GM23338 (cell line): ENCODE data around the gene LTBP3. TPM values are rescaled to one million over a fixed set of nuclear protein-coding genes. Genes with fewer than 3 reads are reported as not detected.

ENCODE experiments used
- ATAC-seq: fragments of 200-7000 bp; cut with Tn5 transposase; 3 replicates; pipeline ENCODE4 v1.9.1; 2020
- DNase-seq: peaks from one replicate; pipeline ENCODE4 v3.0.0-alpha.2; 2015; ENCODE audit warnings: low spot score
- H2AFZ ChIP-seq: fragments of 200-600 bp; sonication (generic); 2 replicates; pipeline ENCODE4 v1.8.0; 2016; ENCODE audit warnings: antibody characterized with exemption, mild to moderate bottlenecking, moderate library complexity
- H3F3A ChIP-seq: fragments of 200-600 bp; sonication (generic); replicated peaks from 2 replicates; pipeline ENCODE4 v1.8.0; 2017; ENCODE audit warnings: antibody characterized with exemption, mixed run types, low read depth
- H3K27ac ChIP-seq: fragments of 200-600 bp; sonication (generic); 2 replicates; pipeline ENCODE4 v1.6.1; 2016; ENCODE audit warnings: low read depth
- H3K27me3 ChIP-seq: fragments of 200-600 bp; sonication (generic); 2 replicates; pipeline ENCODE4 v1.8.0; 2016; ENCODE audit warnings: mild to moderate bottlenecking, mixed run types, moderate library complexity; ENCODE audit not compliant: insufficient read depth
- H3K36me3 ChIP-seq: fragments of 200-600 bp; sonication (generic); 2 replicates; pipeline ENCODE4 v1.8.0; 2016; ENCODE audit warnings: mild to moderate bottlenecking; ENCODE audit not compliant: insufficient read depth
- H3K4me1 ChIP-seq: fragments of 200-600 bp; sonication (generic); 2 replicates; pipeline ENCODE4 v1.8.0; 2016; ENCODE audit warnings: mild to moderate bottlenecking, moderate library complexity; ENCODE audit not compliant: insufficient read depth
- H3K4me2 ChIP-seq: fragments of 200-600 bp; sonication (generic); 2 replicates; pipeline ENCODE4 v1.7.1; 2017; ENCODE audit warnings: mixed run types
- H3K4me3 ChIP-seq: fragments of 200-600 bp; sonication (generic); 2 replicates; pipeline ENCODE4 v1.6.1; 2016; ENCODE audit warnings: mixed run types
- H3K79me2 ChIP-seq: fragments of 200-600 bp; sonication (generic); replicated peaks from 2 replicates; pipeline ENCODE4 v1.8.0; 2017; ENCODE audit warnings: mild to moderate bottlenecking; ENCODE audit not compliant: insufficient read depth
- H3K9me2 ChIP-seq: fragments of 200-600 bp; sonication (generic); 2 replicates; pipeline ENCODE4 v1.8.0; 2017; ENCODE audit not compliant: insufficient read depth
- H4K20me1 ChIP-seq: fragments of 200-600 bp; sonication (generic); replicated peaks from 2 replicates; pipeline ENCODE4 v1.8.0; 2017; ENCODE audit warnings: mild to moderate bottlenecking; ENCODE audit not compliant: insufficient read depth
- H3K27ac Mint-ChIP-seq: 2 replicates; pipeline ENCODE4 v1.8.0; 2020; ENCODE audit warnings: inconsistent platforms, mild to moderate bottlenecking, moderate library complexity, mixed read lengths
- H3K27me3 Mint-ChIP-seq: 3 replicates; pipeline ENCODE4 v1.8.0; 2022; ENCODE audit warnings: low read depth, mild to moderate bottlenecking, moderate library complexity, mixed read lengths, inconsistent platforms; ENCODE audit not compliant: insufficient read depth, poor library complexity
- H3K36me3 Mint-ChIP-seq: 3 replicates; pipeline ENCODE4 v1.8.0; 2021; ENCODE audit warnings: low read depth, mild to moderate bottlenecking, inconsistent platforms, moderate library complexity, mixed read lengths
- H3K4me1 Mint-ChIP-seq: 3 replicates; pipeline ENCODE4 v1.8.0; 2020; ENCODE audit warnings: mild to moderate bottlenecking, inconsistent platforms, mixed read lengths
- H3K4me3 Mint-ChIP-seq: 3 replicates; pipeline ENCODE4 v1.8.0; 2021; ENCODE audit warnings: moderate library complexity, mild to moderate bottlenecking, inconsistent platforms, mixed read lengths
- H3K9me3 Mint-ChIP-seq: 3 replicates; pipeline ENCODE4 v1.8.0; 2020; ENCODE audit warnings: moderate library complexity, mild to moderate bottlenecking, inconsistent platforms, mixed read lengths
- CREB1 ChIP-seq: fragments of 250-450 bp; sonication (Bioruptor Pico); IDR thresholded peaks from 2 replicates; pipeline ENCODE4 v1.5.0; 2020; ENCODE audit warnings: low read depth, mild to moderate bottlenecking, moderate library complexity
- CTCF ChIP-seq, 2 experiments: fragments of 200-600 bp in 1 of 2; sonication (generic) in 1 of 2; conservative IDR thresholded peaks; 2 replicates each; pipeline versions ENCODE4 v1.5.1 to v1.6.1; 2016 to 2017; ENCODE audit warnings: antibody characterized with exemption in 2 of 2, low read depth in 2 of 2, mild to moderate bottlenecking in 2 of 2, moderate library complexity in 1 of 2
- ETS1 ChIP-seq: IDR thresholded peaks from 2 replicates; pipeline ENCODE4 v1.6.1; 2016; ENCODE audit warnings: antibody characterized with exemption
- EZH2 ChIP-seq: fragments of 200-600 bp; sonication (generic); IDR thresholded peaks from one replicate; pipeline ENCODE4 v1.8.0; 2017; ENCODE audit warnings: antibody characterized with exemption, mild to moderate bottlenecking, low read depth; ENCODE audit not compliant: unreplicated experiment
- NANOG ChIP-seq: IDR thresholded peaks from 2 replicates; pipeline ENCODE4 v1.6.1; 2016; ENCODE audit warnings: antibody characterized with exemption, borderline replicate concordance
- POLR2AphosphoS5 ChIP-seq: IDR thresholded peaks from 2 replicates; pipeline ENCODE4 v1.6.1; 2016; ENCODE audit warnings: antibody characterized with exemption, low read depth
- REST ChIP-seq: IDR thresholded peaks from one replicate; pipeline ENCODE4 v1.6.1; 2018; ENCODE audit warnings: antibody characterized with exemption; ENCODE audit not compliant: unreplicated experiment
- ZNF114 ChIP-seq: fragments of 250-450 bp; sonication (Bioruptor Pico); IDR thresholded peaks from 2 replicates; pipeline ENCODE4 v1.5.0; 2020; ENCODE audit warnings: mild to moderate bottlenecking, moderate library complexity
- ZNF331 ChIP-seq: fragments of 250-450 bp; sonication (Bioruptor Pico); IDR thresholded peaks from 2 replicates; pipeline ENCODE4 v1.5.0; 2020; ENCODE audit warnings: low read depth, mild to moderate bottlenecking, moderate library complexity
- polyA plus RNA-seq: library from polyadenylated mRNA; unstranded; fragments of >200 nt; fragmentation: Nextera tagmentation; extraction: Ambion mirVana; gene quantifications from 2 replicates; pipeline ENCODE4 v1.2.1, GENCODE V29; 2016
- total RNA-seq: library from RNA; depleted of rRNA; stranded (reverse); fragments of >200 nt; shearing (Covaris generic); gene quantifications from 2 replicates; pipeline ENCODE4 v1.2.3, GENCODE V29; 2014

LTBP3 gene
- total and polyA plus RNA-seq, 2 experiments from 2014 or later, result 9.5 to 29.2 TPM

- Mint-ChIP-seq H3K27ac (no peak overlapping the region), H3K27me3 (peaks cover 9% of the 10 kb centered on the region), H3K9me3 (no peaks in the 10 kb centered on the region), H3K4me3 (peak overlapping the region; percentile 80), H3K36me3 (peaks cover 32% of the 10 kb centered on the region), H3K4me1 (peaks cover 13% of the 10 kb centered on the region)
- Histone ChIP-seq H4K20me1 (peaks cover 2% of the 10 kb centered on the region; the same call in 1 of the 2 replicates), H3K27ac (no peak overlapping the region), H3F3A (peaks cover 15% of the 10 kb centered on the region; the same call in 1 of the 2 replicates), H3K27me3 (0 out of 2 replicates have a peak, but pooled peaks cover 5% of the 10 kb centered on the region), H3K36me3 (no peaks in the 10 kb centered on the region; the same call in 1 of the 2 replicates), H3K9me2 (no peaks in the 10 kb centered on the region), H3K4me3 (no peak overlapping the region), H3K4me2 (no peak overlapping the region), H3K4me1 (peaks cover 3% of the 10 kb centered on the region), H2AFZ (no peak overlapping the region), H3K79me2 (no peaks in the 10 kb centered on the region)
- no peak for TF ChIP-seq CTCF (conservative IDR thresholded peaks at IDR 0.05; ENCODE audit: low read depth in 2 of 2)
- TF ChIP-seq REST, result no peak
- no peak for TF ChIP-seq POLR2AphosphoS5
- TF ChIP-seq ETS1, result no peak
- no peak for DNase-seq
- ATAC-seq, result no peak
Observed at GRCh38 chr11:65526744-65527143, 31.4 kb downstream of the LTBP3 start.

GRCh38 chr11:65525546-65526480 is 32.3 kb downstream of the LTBP3 start:
- H3K36me3 Mint-ChIP-seq, result peaks cover 23% of the 10 kb centered on the region
- peak overlapping the region; percentile 91; the same call in 1 of the 2 replicates for H2AFZ ChIP-seq
- TF ChIP-seq CREB1 (CRISPR knock-in tag) (no peak), ZNF331 (CRISPR knock-in tag) (no peak), REST (no peak), ZNF114 (CRISPR knock-in tag) (no peak), CTCF (conservative IDR thresholded peaks at IDR 0.05; ENCODE audit: low read depth in 2 of 2) (no peak), NANOG (no peak), EZH2 (no peak)

More at GRCh38 chr11:65525546-65526480, 32.3 kb downstream of the LTBP3 start:
- H3K27ac Mint-ChIP-seq, result no peak overlapping the region
- Histone ChIP-seq H3F3A (peaks cover 15% of the 10 kb centered on the region; the same call in 1 of the 2 replicates), H3K27ac (no peak overlapping the region), H3K79me2 (no peaks in the 10 kb centered on the region), H3K4me1 (peaks cover 3% of the 10 kb centered on the region), H4K20me1 (peaks cover 2% of the 10 kb centered on the region; the same call in 1 of the 2 replicates), H3K9me2 (no peaks in the 10 kb centered on the region), H3K27me3 (0 out of 2 replicates have a peak, but pooled peaks cover 5% of the 10 kb centered on the region), H3K4me3 (peak overlapping the region; percentile 91), H3K36me3 (no peaks in the 10 kb centered on the region; the same call in 1 of the 2 replicates), H3K4me2 (peak overlapping the region; percentile 91)
- H3K9me3 Mint-ChIP-seq, result no peaks in the 10 kb centered on the region
- ATAC-seq (no peak), DNase-seq (no peak)
- peaks cover 15% of the 10 kb centered on the region for H3K4me1 Mint-ChIP-seq
- peaks cover 9% of the 10 kb centered on the region for H3K27me3 Mint-ChIP-seq
- peak overlapping the region; percentile 80 for H3K4me3 Mint-ChIP-seq
